Chondrocyte (in vitro differentiated cells): Measurements from ENCODE around the gene ABCA4. TPM values are rescaled to one million over a fixed set of nuclear protein-coding genes. Genes with fewer than 3 reads are reported as not detected.
"Not testable (repeated sequence)": the region's sequence is repeated elsewhere in the genome, so short reads cannot be mapped to it uniquely, and the experiment has no call there.

Experiments
- DNase-seq: peaks from one replicate; pipeline ENCODE4 v3.0.0; 2021; ENCODE audit warnings: mixed read lengths, low spot score
- H3K27ac Mint-ChIP-seq: one replicate; pipeline ENCODE4 v1.8.0; 2021; ENCODE audit warnings: mild to moderate bottlenecking, moderate library complexity, mixed read lengths; ENCODE audit not compliant: unreplicated experiment
- H3K27me3 Mint-ChIP-seq: 2 replicates; pipeline ENCODE4 v1.8.0; 2021; ENCODE audit warnings: low read depth, mixed read lengths
- H3K36me3 Mint-ChIP-seq: 2 replicates; pipeline ENCODE4 v1.8.0; 2021; ENCODE audit warnings: low read depth, mixed read lengths
- H3K4me1 Mint-ChIP-seq: 2 replicates; pipeline ENCODE4 v1.8.0; 2021; ENCODE audit warnings: low read depth, mild to moderate bottlenecking, mixed read lengths
- H3K4me3 Mint-ChIP-seq: one replicate; pipeline ENCODE4 v1.8.0; 2021; ENCODE audit warnings: mild to moderate bottlenecking, moderate library complexity, mixed read lengths; ENCODE audit not compliant: unreplicated experiment
- H3K9me3 Mint-ChIP-seq: 2 replicates; pipeline ENCODE4 v1.8.0; 2021; ENCODE audit warnings: low read depth, mixed read lengths
- CTCF ChIP-seq: fragments of 200-600 bp; sonication (generic); IDR thresholded peaks from 2 replicates; pipeline ENCODE4 v1.5.0; 2021; ENCODE audit warnings: antibody characterized with exemption, mild to moderate bottlenecking, moderate library complexity
- long read RNA-seq: library from polyadenylated mRNA; stranded (forward); transcript quantifications from one replicate; pipeline ENCODE4 v2.0.0, GENCODE V29; 2021
- total RNA-seq: library from RNA; stranded (reverse); gene quantifications from 3 replicates; pipeline ENCODE4 v1.2.1, GENCODE V29; 2021

The ABCA4 gene
- total RNA-seq = 0.22 to 0.63 TPM (median 0.26 TPM) in 3 replicates
- long read RNA-seq, partial matches to known transcripts = 0 of 1 reads
- long read RNA-seq, other reads (novel, unspliced or antisense) = 1 of 1 reads

GRCh38 chr1:94120991-94121390, at the start of gene ABCA4:
Gene ABCA4, minus strand, starts transcription at chr1:94121148. Its CDS starts 103 bp downstream, at chr1:94121045.
- Mint-ChIP-seq H3K4me1 (peaks cover 42% of the 10 kb centered on the region), H3K27me3 (no peaks in the 10 kb centered on the region), H3K4me3 (no peak within 1 kb of the TSS), H3K36me3 (no peaks in the 10 kb centered on the region), H3K9me3 (no peaks in the 10 kb centered on the region), H3K27ac (no peak within 1 kb of the TSS)
- DNase-seq = no peak
- TF ChIP-seq CTCF = no peak

- H3K36me3 Mint-ChIP-seq = peaks cover 21% of the 10 kb centered on the region
- H3K9me3 Mint-ChIP-seq = peaks cover 12% of the 10 kb centered on the region
- no peaks in the 10 kb centered on the region for H3K27me3 Mint-ChIP-seq
- no peak for DNase-seq
- H3K4me1 Mint-ChIP-seq = no peaks in the 10 kb centered on the region
- no peak for TF ChIP-seq CTCF
- no peak overlapping the region for H3K4me3 Mint-ChIP-seq
- H3K27ac Mint-ChIP-seq = no peak overlapping the region
Observed at GRCh38 chr1:94169126-94169525, 48.2 kb upstream of the ABCA4 start.

- H3K36me3 Mint-ChIP-seq = peaks cover 9% of the 10 kb centered on the region
- no peak overlapping the region for H3K27ac Mint-ChIP-seq
- no peak for DNase-seq
- H3K27me3 Mint-ChIP-seq = no peaks in the 10 kb centered on the region
- no peak for TF ChIP-seq CTCF
- H3K4me1 Mint-ChIP-seq = peaks cover 8% of the 10 kb centered on the region
- no peak overlapping the region for H3K4me3 Mint-ChIP-seq
- peaks cover 12% of the 10 kb centered on the region for H3K9me3 Mint-ChIP-seq
Observed at GRCh38 chr1:94165843-94166242, 44.9 kb upstream of the ABCA4 start.

GRCh38 chr1:94164885-94165284, 43.9 kb upstream of the ABCA4 start:
- H3K36me3 Mint-ChIP-seq, DNase-seq, H3K27ac Mint-ChIP-seq, H3K27me3 Mint-ChIP-seq, H3K4me3 Mint-ChIP-seq: not testable (repeated sequence)
- peaks cover 12% of the 10 kb centered on the region for H3K9me3 Mint-ChIP-seq
- peaks cover 14% of the 10 kb centered on the region for H3K4me1 Mint-ChIP-seq

GRCh38 chr1:94164121-94164520, 43.2 kb upstream of the ABCA4 start:
- peaks cover 14% of the 10 kb centered on the region for H3K4me1 Mint-ChIP-seq
- H3K9me3 Mint-ChIP-seq = peaks cover 12% of the 10 kb centered on the region
- not testable (repeated sequence) for H3K4me3 Mint-ChIP-seq, H3K27ac Mint-ChIP-seq, DNase-seq, H3K36me3 Mint-ChIP-seq, H3K27me3 Mint-ChIP-seq

- H3K27me3 Mint-ChIP-seq, H3K27ac Mint-ChIP-seq, H3K36me3 Mint-ChIP-seq, H3K4me3 Mint-ChIP-seq, DNase-seq: not testable (repeated sequence)
- Mint-ChIP-seq H3K4me1 (peaks cover 14% of the 10 kb centered on the region), H3K9me3 (peaks cover 12% of the 10 kb centered on the region)
Observed at GRCh38 chr1:94163249-94163648, 42.3 kb upstream of the ABCA4 start.

GRCh38 chr1:94160811-94161210, 39.9 kb upstream of the ABCA4 start:
- DNase-seq = no peak
- Mint-ChIP-seq H3K4me1 (peaks cover 19% of the 10 kb centered on the region), H3K27ac (peak overlapping the region; percentile 37), H3K27me3 (no peaks in the 10 kb centered on the region), H3K9me3 (peaks cover 3% of the 10 kb centered on the region), H3K4me3 (no peak overlapping the region), H3K36me3 (no peaks in the 10 kb centered on the region)
- no peak for TF ChIP-seq CTCF
